ENCODE data around the gene CACNB3. TPM values are rescaled to one million over a fixed set of nuclear protein-coding genes. Genes with fewer than 3 reads are reported as not detected.

CACNB3 gene
- 9.2 TPM for total RNA-seq
- long read RNA-seq, partial matches to known transcripts, result 0 of 1 reads
- long read RNA-seq, other reads (novel, unspliced or antisense), result 1 of 1 reads

- peak; percentile 89 for DNase-seq (ENCODE audit: low spot score)
- intact Hi-C loops (cut with DNase I), result no loop called here
These were observed at the start of gene CACNB3 for GRCh38 chr12:48817873-48818830. Gene CACNB3 (plus strand): TSS chr12:48818496. CDS start chr12:48818930, 434 bp downstream.

DNA sequence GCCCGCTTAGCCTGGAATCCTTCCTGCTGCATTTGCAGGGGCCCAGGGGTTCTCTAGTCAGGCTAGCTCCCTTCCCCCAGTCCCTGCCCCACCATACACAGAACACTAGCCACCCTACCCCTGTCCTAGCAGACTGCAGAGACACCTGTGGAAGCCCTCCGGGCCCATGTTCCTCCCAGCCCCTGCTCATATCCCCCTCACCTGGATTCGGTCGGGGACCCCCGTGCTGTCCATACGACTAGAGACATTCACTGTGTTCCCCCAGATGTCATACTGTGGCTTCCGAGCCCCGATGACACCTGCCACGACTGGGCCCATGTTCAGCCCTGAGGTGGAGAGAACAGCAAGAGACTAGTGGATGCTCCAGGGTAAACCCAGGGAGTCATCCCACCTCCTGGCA lies 49.6 kb upstream of the CACNB3 start:
- intact Hi-C loops (cut with DNase I), result no loop called here
- no peak for DNase-seq (ENCODE audit: low spot score)

GRCh38 chr12:48770756-48771155 lies 47.5 kb upstream of the CACNB3 start:
- DNase-seq (ENCODE audit: low spot score), result no peak
- intact Hi-C loops (cut with DNase I), result no loop called here

- no peak for DNase-seq (ENCODE audit: low spot score)
- intact Hi-C loops (cut with DNase I), result no loop called here
These were observed 46.6 kb upstream of the CACNB3 start for GRCh38 chr12:48771588-48772112.

DNA sequence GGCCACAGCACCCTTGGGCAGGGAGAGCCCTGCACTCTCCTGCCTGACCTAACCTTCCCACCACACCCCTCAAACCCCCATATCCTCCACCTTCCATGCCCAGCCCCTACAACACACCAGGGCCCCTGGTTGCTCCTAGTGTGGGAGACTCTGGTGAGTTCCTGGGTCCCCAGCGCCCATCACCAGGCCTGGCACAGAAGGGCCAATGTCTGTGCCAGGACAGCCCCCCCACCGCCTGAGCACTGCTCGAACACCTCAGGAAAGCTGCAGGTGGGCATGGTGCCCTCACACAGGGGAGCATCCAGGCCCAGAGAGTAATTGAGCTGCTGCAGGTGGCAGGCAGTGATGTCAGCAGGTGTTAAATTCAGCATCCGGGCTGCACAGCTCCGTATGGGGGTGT lies 44.6 kb upstream of the CACNB3 start:
- DNase-seq (ENCODE audit: low spot score), result no peak
- intact Hi-C loops (cut with DNase I), result no loop called here

DNA sequence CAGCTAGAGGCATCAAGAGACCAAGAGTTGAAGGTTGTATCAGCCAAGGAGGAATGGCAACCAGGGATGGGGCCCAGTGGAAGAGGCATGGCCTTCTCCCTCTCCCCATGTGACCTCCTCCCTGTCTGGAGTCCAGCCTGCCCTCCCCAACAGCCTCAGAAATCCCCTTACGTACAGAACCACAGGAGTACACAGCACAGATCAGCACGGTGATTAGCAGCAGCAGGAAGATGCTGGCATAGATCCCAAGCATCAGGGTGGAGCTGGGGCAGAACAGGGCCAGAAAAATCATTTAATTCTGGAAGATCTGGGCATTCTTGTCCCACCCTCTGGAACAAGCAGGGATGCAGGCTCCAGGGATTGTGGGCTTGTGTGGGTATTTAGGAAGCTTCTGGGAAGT lies 43.8 kb upstream of the CACNB3 start:
- intact Hi-C loops (cut with DNase I), result no loop called here
- no peak for DNase-seq (ENCODE audit: low spot score)

- DNase-seq (ENCODE audit: low spot score), result no peak
- intact Hi-C loops (cut with DNase I), result no loop called here
These were observed 43.0 kb upstream of the CACNB3 start for GRCh38 chr12:48775299-48775698.

DNA sequence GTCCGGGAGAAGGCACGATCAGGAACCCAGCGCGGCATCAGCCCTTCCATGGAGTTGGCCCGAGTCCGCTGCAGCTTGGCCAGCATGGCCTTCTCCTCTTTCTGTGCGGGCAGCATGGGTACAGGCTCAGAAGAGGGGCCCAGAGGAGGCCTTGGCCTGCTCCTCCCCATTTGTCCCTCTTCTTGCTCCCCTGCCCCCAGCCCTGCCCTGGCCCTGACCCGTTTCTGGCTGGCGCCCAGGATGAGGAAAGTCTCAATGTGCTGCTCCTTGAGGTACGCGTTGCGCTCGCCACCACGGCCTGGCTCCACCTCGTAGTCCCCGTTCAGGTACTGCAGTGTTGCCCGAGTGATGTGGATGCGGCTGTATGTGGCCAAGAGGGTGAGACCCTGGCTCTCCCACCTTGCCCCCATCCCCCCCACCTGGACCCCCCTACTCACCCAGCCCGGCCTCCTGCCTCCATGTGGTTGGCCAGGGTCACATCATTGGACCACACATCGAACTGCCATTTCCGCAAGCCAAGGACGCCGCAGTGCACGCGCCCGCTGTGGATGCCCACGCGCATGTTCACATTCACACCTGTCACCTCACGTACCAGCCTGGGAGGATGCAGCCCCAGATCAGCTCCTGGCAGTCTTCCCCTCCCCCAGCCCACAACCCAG lies 42.2 kb upstream of the CACNB3 start:
- no peak for DNase-seq (ENCODE audit: low spot score)
- intact Hi-C loops (cut with DNase I), result no loop called here

DNA sequence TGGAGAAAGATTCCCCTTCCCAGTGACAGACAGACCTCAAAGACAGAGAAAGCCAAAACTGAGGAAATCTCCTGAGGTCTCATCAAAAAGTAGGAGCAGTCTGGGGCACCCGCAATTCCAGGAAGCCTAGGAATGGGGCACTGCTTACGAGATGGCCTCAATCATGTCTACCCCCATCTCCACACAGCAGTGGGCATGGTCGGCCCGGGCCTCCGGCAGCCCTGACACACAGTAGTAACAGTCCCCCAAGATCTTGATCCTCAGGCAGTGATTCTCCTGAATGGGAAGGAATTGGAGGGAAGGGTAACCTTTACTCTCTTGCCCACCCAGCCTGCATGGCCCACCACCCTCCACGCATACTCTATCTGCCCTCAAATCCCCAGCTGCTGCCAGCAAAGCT lies 41.3 kb upstream of the CACNB3 start:
- no peak for DNase-seq (ENCODE audit: low spot score)
- intact Hi-C loops (cut with DNase I), result no loop called here

DNA sequence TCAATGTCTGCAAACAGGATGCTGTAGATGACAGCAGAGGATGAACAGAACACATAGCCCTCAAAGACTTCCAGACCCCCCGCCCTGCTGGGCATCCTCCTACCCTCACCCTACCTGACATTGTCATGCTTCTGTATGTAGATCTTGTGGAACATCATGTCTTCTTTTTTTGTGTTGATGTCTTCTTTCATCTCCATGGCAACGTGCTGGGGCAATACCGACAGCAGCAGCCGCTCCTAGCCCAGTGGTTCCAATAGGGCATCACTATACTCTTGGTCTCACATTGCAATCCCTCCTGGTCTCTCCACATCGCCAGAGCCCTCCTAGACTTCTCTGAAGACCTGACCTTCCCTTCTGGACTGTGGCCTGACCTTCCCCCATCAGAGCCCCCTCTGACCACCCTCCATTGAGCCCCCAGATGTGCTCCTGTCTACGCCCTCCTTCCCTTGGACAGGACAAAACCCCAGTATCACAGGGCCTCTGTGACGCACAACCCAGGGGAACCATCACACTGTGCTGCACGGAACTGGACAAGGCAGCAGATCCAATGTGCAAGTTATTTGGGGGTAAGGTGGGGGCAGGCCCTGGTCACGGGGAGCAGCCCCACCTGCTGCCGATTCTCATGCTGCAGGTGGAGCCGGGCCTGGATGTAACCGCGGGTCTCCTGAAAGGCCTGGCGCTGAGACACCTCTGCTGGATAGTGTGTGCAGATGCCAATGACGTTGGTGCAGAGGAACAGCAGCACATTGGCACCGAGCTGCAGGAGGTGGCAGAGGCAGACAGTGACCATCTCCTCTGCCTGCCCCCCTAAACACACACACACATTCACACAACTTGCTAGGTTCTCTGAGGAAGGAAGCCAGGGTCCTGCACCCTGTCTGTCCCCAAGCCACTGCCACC lies 40.5 kb upstream of the CACNB3 start:
- intact Hi-C loops (cut with DNase I), result no loop called here
- no peak for DNase-seq (ENCODE audit: low spot score)

DNA sequence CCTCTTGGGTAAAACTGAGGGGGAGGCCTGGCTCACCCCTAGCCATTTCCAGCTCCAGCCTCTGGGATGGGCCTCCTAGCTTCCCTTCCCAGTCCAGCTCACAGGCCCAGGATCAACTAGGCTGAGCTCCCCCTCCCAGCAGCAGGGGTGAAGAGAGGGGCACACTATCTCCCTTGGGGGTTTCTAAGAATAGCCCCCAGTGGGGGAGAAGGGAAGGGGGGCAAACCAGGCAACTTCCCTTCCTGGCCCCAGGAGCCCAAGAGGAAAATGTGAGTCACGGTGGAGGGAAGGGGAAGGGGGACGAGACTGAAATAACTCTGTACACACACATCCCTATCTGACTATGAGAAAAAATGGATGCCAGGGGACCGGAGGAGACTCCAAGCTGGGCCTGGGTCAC lies 38.4 kb upstream of the CACNB3 start:
- DNase-seq (ENCODE audit: low spot score), result peak; percentile 88
- intact Hi-C loops (cut with DNase I), result loop anchor here (1.0 kb wide), 1 partner anchor 7 kb away; no protein-coding TSS in a partner anchor

GRCh38 chr12:48780381-48781025 lies 37.8 kb upstream of the CACNB3 start:
- intact Hi-C loops (cut with DNase I), result no loop called here
- no peak for DNase-seq (ENCODE audit: low spot score)

DNA sequence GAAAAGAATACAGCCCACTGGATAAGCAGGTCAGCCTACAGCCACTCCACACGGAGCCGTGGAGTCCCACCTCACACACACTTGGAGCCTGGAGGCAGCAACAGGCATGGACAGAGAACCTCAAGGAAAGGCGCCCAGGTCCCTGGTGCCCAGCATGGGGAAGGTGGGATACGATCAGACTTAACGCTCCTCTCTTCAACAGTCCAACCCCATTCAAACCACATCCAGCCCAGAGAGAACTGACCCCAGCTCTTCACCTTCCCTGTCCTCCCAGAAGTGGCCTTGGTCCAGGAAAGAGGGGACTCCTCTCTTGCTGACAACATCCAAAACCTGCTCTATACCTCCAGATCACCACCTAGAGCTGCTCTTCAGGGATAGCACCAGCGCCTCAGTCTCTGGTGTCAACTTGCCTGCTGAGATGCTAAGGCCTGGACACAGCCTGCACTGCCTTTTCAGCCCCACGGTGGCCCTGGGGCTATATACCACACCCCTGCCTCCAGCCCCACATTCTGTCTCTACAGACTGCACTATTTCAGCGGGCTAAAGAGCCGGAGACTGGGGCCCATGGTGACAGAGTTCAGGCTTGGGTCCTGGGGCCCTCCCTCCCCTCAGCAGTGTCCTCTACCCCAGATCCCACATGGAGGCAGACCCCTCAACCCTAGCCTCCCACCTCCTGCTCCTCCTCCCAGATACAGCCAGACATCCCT lies 36.4 kb upstream of the CACNB3 start:
- intact Hi-C loops (cut with DNase I), result no loop called here
- no peak for DNase-seq (ENCODE audit: low spot score)

DNA sequence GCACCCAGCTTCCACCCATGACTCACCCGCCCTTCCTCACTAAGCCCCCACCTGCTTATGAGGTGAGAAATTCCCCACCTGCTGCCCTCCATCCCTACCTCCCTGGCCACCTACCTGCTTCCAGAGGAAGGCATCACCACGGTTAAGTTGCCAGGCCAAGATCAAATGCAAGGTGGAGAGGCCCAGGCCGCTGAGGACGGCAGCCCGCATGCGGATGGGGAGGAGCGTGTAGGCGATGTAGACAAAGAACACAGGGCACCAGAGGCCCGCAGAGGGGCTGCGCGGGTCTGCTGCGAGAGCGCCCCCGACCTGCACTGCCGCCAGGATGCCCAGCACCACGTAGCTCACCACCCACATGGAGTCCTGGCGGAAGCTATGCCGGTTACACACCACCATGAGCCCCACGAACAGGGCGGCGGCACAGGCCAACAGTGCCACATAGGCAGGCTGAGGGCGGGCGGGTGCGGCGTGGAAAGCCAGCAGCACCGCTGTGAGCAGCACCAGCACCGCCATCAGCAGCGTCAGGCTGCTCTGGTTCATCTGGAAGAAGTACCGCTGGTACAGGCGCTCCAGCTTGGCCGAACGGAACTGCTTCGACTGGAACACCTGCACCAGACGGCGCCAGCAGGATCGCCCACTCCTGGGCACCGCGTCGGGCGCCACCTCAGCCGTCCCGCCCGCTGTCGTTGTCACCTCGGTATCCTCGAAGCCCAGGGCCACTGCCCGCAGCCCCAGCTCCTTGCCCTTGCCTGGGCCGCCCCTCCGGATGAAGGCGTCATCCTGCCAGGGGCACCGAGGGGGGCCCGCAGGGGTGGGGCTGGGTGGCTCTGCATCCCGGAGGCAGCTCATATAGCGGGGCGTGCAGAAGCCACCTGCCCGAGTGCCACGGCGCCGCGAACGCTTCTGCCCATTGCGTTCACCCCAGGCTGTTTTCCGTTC lies 35.6 kb upstream of the CACNB3 start:
- no peak for DNase-seq (ENCODE audit: low spot score)
- intact Hi-C loops (cut with DNase I), result no loop called here

DNA sequence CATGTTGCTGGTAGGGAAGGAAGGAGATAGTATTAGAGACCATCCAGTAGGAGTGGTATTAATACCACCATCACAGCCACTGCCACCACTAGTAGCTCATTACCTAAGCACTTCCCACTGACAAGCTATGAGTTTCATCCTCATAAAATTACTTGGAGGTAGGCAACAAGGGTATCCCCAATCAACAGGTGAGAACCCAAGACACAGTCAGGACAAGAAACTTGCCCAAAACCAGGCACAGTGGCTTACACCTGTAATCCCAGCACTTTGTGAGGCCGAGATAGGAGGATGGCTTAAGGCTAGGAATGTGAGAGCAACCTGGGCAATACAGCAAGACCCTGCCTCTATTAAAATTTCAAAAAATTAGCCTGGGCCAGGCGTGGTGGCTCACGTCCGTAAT lies 34.9 kb upstream of the CACNB3 start:
- DNase-seq (ENCODE audit: low spot score), result no peak
- intact Hi-C loops (cut with DNase I), result no loop called here

GRCh38 chr12:48786591-48787544 lies 31.4 kb upstream of the CACNB3 start:
- intact Hi-C loops (cut with DNase I), result loop anchor here (1.0 kb wide), 1 partner anchor 8 kb away; no protein-coding TSS in a partner anchor
- peak; percentile 81 for DNase-seq (ENCODE audit: low spot score)
